Common myeloid progenitor, CD34-positive (primary cell): ENCODE data around the gene TNRC18.
"Not testable (repeated sequence)": the region's sequence is repeated elsewhere in the genome, so short reads cannot be mapped to it uniquely, and the experiment has no call there.

ENCODE experiments used
- CTCF ChIA-PET: fragments of 350-600 bp; sonication (Branson Sonifier 250); formaldehyde crosslinking; loops from one replicate; lab custom pipeline; 2021; ENCODE audit warnings: antibody characterized with exemption; lab: Charles Lee
- POLR2A ChIA-PET: fragments of 350-600 bp; sonication (Branson Sonifier 250); formaldehyde crosslinking; loops from one replicate; lab custom pipeline; 2021; ENCODE audit warnings: antibody characterized with exemption; lab: Charles Lee
- DNase-seq, 3 donors: peaks; one replicate each; pipeline versions ENCODE4 v3.0.0 to v3.0.0-alpha.2; 2013
- H3K27ac ChIP-seq, 2 experiments: 1 replicate in 1 of 2; 2 replicates in 1 of 2; pipeline ENCODE4 v1.7.0; 2013; ENCODE audit warnings: inconsistent platforms in 2 of 2, low read length in 2 of 2, mild to moderate bottlenecking in 2 of 2, low read depth in 1 of 2, moderate library complexity in 1 of 2; ENCODE audit not compliant: severe bottlenecking in 2 of 2, insufficient read depth in 1 of 2, poor library complexity in 1 of 2
- H3K27me3 ChIP-seq, 5 experiments: replicated peaks in 2 of 5; 1 replicate in 3 of 5; 2 replicates in 2 of 5; pipeline versions ENCODE4 v1.6.1 to v1.7.0; 2013; ENCODE audit warnings: low read length in 4 of 5, mild to moderate bottlenecking in 2 of 5, moderate library complexity in 2 of 5, inconsistent platforms in 1 of 5; ENCODE audit not compliant: insufficient read depth in 5 of 5, control insufficient read depth in 4 of 5
- H3K36me3 ChIP-seq, 4 experiments: 1 replicate in 2 of 4; 2 replicates in 2 of 4; pipeline versions ENCODE4 v1.6.1 to v1.7.0; 2013; ENCODE audit warnings: low read length in 3 of 4, control low read depth in 1 of 4, mild to moderate bottlenecking in 1 of 4; ENCODE audit not compliant: control insufficient read depth in 4 of 4, insufficient read depth in 4 of 4
- H3K4me1 ChIP-seq, 4 experiments: 1 replicate in 3 of 4; 2 replicates in 1 of 4; pipeline versions ENCODE4 v1.6.1 to v1.7.1; 2013; ENCODE audit warnings: low read length in 3 of 4, mild to moderate bottlenecking in 3 of 4, control low read depth in 1 of 4, inconsistent platforms in 1 of 4, moderate library complexity in 1 of 4; ENCODE audit not compliant: control insufficient read depth in 4 of 4, insufficient read depth in 4 of 4; ENCODE audit errors: control extremely low read depth in 1 of 4
- H3K4me3 ChIP-seq, 7 experiments: 1 replicate in 4 of 7; 2 replicates in 3 of 7; pipeline versions ENCODE4 v1.5.1 to v1.7.0; 2013; ENCODE audit warnings: mild to moderate bottlenecking in 7 of 7, low read length in 6 of 7, moderate library complexity in 6 of 7, inconsistent platforms in 2 of 7, low read depth in 2 of 7, control low read depth in 1 of 7; ENCODE audit not compliant: insufficient read depth in 4 of 7, control insufficient read depth in 1 of 7; ENCODE audit errors: extremely low read depth in 1 of 7
- H3K9me3 ChIP-seq, 5 experiments: 1 replicate in 4 of 5; 2 replicates in 1 of 5; pipeline versions ENCODE4 v1.6.1 to v1.7.1; 2013; ENCODE audit warnings: low read length in 4 of 5, mild to moderate bottlenecking in 2 of 5, inconsistent platforms in 1 of 5, low read depth in 1 of 5, moderate library complexity in 1 of 5; ENCODE audit not compliant: control insufficient read depth in 4 of 5, insufficient read depth in 2 of 5; ENCODE audit errors: control extremely low read depth in 1 of 5
- WGBS: methylation state at CpG from one replicate; pipeline ENCODE4 v1.1.5; 2013; ENCODE audit not compliant: insufficient coverage; 5-methylcytosine and 5-hydroxymethylcytosine counted together

The TNRC18 gene

DNA sequence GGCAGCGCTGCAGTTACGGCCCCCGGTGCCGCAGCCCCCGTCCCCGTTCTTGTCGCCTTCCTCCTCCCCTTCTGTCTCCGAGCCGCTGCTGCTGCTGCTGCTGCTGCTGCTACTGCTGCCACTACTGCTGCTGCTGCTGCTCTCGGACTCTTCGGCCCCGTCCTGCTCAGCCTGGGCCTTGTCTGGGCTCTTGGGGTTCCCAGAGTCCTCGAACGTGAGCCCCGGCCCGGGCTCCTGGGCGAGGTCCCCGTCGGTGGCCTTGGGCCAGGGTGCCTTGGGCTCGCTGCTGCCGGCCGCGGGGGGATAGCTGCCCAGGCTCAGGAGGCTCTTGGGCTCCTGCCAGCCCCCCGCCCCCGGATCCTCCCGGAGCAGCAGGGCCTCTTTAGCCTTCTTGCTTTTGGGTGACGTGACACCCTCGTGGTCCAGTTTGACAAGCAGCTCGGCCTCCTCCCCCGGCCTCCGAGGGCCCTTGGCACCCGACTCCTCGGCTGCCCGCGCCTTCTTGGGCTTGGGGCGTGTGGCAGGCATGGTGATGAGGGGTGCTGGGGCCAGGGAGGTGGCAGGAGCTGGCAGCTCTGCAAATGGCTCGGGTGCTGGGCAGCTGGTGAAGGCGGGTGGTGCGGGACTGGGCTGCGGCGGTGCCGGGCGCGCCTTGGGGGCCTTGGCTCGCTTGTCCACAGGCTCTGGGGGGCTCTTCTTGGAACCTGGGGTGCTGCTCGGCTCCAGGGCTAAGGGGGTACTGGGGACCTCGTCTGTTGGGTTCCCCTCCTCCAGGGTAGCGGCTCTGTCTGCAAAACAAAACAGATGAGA is 110.4 kb downstream of the TNRC18 start:
- POLR2A ChIA-PET, H3K9me3 ChIP-seq, CTCF ChIA-PET, H3K4me3 ChIP-seq, H3K27me3 ChIP-seq, DNase-seq, H3K4me1 ChIP-seq, H3K27ac ChIP-seq: not testable (repeated sequence)
- peaks cover 9 to 82% (median 37%) of the 10 kb centered on the region in 4 experiments for H3K36me3 ChIP-seq
- 97% methylated on average over 32 of the region's 48 CpGs for WGBS

DNA sequence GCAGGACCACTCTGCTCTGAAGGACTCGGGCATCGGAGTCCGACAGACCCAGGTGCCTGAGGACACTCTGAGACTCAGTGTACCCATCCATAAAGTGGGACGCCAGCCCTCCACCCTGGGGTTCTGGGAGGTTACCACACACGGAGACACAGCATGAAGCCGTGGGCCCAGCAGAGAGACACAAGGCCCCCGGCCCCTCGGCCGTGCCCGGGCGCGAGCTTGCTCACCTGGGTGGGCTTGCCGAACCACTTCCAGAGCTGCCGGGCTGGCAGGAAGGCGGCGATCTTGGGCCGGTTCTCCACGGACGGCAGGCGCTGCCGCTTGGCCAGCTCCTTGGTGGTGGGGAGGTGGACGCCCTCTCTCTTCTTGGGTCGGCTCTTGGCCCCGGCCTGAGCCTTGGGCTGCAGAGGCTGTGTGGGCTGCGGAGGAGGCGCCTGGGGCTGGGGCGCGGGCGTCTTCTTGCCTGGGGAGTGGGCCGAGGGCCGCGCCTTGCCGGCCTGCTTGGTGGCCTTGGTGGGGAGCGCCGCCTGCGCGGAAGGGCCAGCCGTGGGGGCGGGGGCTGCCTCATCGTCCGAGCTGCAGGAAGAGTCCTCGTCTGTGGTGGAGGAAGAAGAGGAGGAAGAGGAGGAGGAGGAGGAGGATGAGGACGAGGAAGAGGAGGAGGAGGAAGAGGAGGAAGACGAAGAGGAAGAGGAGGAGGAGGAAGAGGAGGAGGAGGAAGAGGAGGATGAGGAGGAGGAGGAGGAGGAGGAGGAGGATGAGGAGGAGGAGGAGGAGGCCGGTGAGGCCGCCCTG is 111.2 kb downstream of the TNRC18 start:
- peaks cover 9 to 83% (median 42%) of the 10 kb centered on the region in 4 experiments for H3K36me3 ChIP-seq
- POLR2A ChIA-PET, H3K27ac ChIP-seq, DNase-seq, CTCF ChIA-PET, H3K4me1 ChIP-seq, H3K9me3 ChIP-seq, H3K4me3 ChIP-seq, H3K27me3 ChIP-seq: not testable (repeated sequence)
- WGBS, result 98% methylated on average over 8 of the region's 46 CpGs

GRCh38 chr7:5310822-5311405 is 112.7 kb downstream of the TNRC18 start:
- H3K4me1 ChIP-seq, result no peaks in the 10 kb centered on the region
- H3K4me3 ChIP-seq, result no peak overlapping the region
- no peak for DNase-seq
- no peak overlapping the region for H3K27ac ChIP-seq
- peaks cover 9 to 76% (median 36%) of the 10 kb centered on the region in 4 experiments for H3K36me3 ChIP-seq
- POLR2A ChIA-PET, result no interaction called here
- no peaks in the 10 kb centered on the region for H3K27me3 ChIP-seq
- WGBS, result 97% methylated on average over 12 of the region's 16 CpGs
- H3K9me3 ChIP-seq, result no peaks in the 10 kb centered on the region
- CTCF ChIA-PET, result no interaction called here

DNA sequence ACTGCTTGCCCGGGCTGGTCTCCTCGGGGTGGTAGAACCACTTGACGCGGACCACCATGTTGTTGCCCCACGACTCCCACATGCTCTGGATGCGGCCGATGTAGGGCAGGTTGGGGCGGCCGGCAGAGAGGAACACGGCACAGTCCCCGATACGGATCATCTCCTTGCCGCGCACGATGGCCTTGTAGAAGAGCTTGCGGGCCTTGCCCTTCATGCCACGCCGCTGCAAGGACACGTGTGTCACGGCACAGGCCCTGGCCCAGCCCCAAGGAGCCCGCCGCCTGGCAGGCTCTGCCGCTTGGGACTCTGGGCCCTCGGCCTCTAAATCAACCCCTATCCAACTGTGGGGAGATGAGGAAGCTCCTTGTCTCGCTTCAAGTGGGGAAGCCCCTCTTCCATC is 114.5 kb downstream of the TNRC18 start:
- no peaks in the 10 kb centered on the region for H3K27me3 ChIP-seq

GRCh38 chr7:5307221-5308142 is 116.2 kb downstream of the TNRC18 start:
- H3K4me3 ChIP-seq, CTCF ChIA-PET, DNase-seq, H3K9me3 ChIP-seq, POLR2A ChIA-PET, H3K4me1 ChIP-seq, H3K27me3 ChIP-seq, H3K27ac ChIP-seq: not testable (repeated sequence)
- WGBS, result 96% methylated on average over 31 of the region's 39 CpGs
- peaks cover 6 to 44% (median 23%) of the 10 kb centered on the region in 4 experiments for H3K36me3 ChIP-seq

More for the DNA sequence above, 114.5 kb downstream of the TNRC18 start:
- 95% methylated on average over 23 of the region's 25 CpGs for WGBS
- H3K27ac ChIP-seq, result no peak overlapping the region
- H3K9me3 ChIP-seq, result no peaks in the 10 kb centered on the region
- H3K4me1 ChIP-seq, result no peaks in the 10 kb centered on the region
- ChIA-PET CTCF (no interaction called here), POLR2A (no interaction called here)
- no peak overlapping the region for H3K4me3 ChIP-seq
- peaks cover 6 to 59% (median 26%) of the 10 kb centered on the region in 4 experiments for H3K36me3 ChIP-seq
- no peak for DNase-seq

GRCh38 chr7:5305050-5305449 is 118.6 kb downstream of the TNRC18 start:
- CTCF ChIA-PET, result interaction anchor here (0.6 kb wide), 1 partner anchor 50 kb away, joined by 3 read pairs; no protein-coding TSS in a partner anchor
- H3K4me1 ChIP-seq, H3K4me3 ChIP-seq, DNase-seq, POLR2A ChIA-PET, H3K27me3 ChIP-seq, H3K27ac ChIP-seq, H3K9me3 ChIP-seq: not testable (repeated sequence)
- 90% methylated on average over 8 of the region's 9 CpGs for WGBS
- peaks cover 0 to 25% (median 13%) of the 10 kb centered on the region in 4 experiments for H3K36me3 ChIP-seq
